OCI-M2 (cell line): ENCODE data around the gene CRACDL.
"Not testable (repeated sequence)": the region's sequence is repeated elsewhere in the genome, so short reads cannot be mapped to it uniquely, and the experiment has no call there.

ENCODE experiments used
- DNase-seq: peaks from one replicate; lab custom pipeline; 2025; ENCODE audit not compliant: unreplicated experiment; lab: John Stamatoyannopoulos, UW

CRACDL gene

DNA sequence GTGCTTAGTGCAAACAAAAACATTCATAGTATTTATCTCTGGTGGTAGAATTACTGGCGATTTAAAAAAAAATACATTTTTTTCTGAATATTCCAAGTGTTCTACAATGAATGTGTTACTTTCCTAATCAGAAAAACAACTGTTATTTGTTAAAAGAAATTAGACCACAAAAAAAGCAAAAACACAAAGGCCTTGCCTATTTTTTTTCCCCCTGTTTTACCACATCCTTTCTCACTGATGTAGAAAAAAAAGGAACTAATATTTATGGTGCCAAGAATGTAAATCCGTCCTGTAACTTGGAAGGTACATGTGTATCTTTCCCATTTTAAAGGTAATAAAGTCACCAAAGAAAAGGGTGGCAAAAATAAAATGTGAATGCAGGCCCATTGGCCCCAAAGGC lies 176.7 kb downstream of the CRACDL start:
- no peak for DNase-seq

DNA sequence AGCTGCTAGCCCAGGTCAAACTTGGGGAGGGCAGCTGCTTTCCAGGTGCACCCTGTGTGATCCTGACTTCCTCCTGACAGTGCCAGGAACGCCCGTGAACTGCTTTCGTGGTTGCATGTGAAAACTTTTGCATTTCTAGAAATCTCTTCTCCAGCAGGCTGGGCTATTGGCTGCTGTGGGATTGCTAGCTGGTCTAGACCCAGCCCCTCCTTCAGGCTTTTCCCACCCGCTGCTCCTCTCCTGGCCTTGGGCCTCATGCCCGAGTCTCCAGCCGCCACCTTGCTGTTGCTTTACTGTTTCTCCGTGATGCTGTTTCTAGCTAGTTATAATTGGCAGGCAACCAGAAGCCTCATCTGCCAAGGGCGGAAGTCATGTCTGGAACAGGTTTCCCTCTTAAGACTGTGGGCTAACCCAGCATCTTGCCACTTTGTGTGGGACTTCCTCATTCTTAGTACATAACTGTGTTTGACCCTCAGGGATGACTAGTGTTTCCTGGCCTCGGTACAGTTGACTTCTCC lies 178.1 kb downstream of the CRACDL start:
- no peak for DNase-seq

DNA sequence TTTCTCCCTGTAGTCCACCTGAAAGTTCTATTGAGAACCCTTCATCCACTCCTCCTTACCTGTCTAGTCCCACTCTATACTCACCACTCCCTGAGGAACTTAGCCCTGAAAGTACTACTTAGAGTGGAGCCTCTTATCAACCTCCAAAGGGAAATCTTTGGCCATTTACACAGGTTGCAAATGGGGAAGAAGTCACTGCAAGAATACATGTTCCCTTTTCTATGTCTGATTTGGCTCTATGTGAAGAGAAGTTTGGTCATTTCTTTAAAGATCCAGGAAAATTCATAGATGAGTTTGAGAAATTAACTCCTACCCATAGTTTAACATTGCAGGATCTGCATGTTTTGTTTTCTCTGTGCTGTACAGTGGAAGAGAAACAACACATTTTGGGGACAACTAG lies 182.2 kb downstream of the CRACDL start:
- no peak for DNase-seq

DNA sequence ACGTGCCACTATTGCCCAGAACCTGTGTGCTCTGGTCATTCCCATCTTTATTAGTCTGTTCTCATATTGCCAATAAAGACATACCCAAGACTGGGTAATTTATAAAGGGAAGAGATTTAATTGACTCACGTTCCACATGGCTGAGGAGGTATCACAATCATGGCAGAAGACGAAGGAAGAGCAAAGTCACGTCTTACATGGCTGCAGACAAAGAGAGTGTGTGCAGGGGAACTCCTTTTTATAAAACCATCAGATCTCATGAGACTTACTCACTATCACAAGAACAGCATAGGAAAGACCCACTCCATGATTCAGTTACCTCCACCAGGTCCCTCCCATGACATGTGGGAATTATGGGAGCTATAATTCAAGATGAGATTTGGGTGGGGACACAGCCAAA lies 183.3 kb downstream of the CRACDL start:
- not testable (repeated sequence) for DNase-seq

DNA sequence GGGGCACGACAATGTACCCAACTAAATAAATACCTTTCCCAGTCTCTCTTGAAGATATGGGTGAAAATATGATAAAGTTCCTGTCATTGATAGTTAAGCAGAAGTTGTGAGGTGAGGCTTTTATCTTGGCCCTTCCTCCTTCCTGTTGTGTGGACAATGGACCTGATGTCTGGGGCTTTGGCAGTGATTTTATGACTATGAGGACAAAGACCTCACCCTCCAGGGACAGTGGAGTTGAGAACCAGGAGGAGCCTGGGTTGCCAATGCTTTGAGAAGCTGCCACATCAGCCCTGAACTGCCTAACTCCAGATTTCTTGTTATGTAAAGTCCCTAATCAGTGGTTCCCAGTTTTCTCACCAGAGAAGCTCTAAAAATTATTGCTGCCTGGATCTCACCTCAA lies 184.3 kb downstream of the CRACDL start:
- no peak for DNase-seq

GRCh38 chr2:98750593-98751282 lies 185.3 kb downstream of the CRACDL start:
- no peak for DNase-seq

DNA sequence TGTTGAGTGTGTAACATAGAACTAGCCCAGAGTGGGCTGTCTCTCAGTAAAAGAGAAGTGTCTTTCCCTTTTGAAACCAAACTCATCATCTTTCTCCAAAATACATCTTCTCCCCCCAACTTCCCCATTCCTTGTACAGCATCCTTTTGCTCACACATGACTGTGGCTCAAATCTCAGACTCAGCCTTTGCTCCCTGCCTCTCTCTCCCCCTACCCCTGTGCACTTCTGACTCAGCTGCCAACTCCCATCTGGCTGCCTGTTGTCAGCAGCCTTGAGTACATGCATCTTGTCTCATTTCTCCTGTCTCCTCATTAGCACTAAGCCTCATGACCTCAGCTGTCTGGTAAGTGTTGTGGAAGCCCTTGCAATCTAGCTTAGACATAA lies 187.0 kb downstream of the CRACDL start:
- no peak for DNase-seq

GRCh38 chr2:98748292-98749065 lies 187.5 kb downstream of the CRACDL start:
- DNase-seq, result no peak

DNA sequence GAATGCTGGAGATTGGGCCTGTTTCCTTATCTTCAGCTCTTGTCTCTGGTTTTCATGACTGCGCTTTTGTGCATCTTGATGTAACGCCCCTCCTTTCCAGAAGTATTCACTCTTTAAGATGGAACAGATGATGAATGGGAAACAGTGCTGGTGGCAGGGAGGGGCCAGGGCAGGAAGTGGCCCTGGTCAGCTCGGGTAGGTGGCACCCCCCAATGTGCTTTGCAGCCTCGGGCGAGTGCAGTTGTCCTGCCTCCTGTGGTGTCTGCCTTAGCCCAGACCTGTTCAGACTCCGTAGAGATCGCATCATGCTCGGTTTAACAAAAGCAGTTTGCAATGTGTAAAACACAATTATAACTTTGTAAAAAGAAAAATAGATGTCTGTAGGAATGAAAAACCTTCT lies 188.1 kb downstream of the CRACDL start:
- DNase-seq, result no peak

GRCh38 chr2:98746426-98746825 lies 189.6 kb downstream of the CRACDL start:
- no peak for DNase-seq

DNA sequence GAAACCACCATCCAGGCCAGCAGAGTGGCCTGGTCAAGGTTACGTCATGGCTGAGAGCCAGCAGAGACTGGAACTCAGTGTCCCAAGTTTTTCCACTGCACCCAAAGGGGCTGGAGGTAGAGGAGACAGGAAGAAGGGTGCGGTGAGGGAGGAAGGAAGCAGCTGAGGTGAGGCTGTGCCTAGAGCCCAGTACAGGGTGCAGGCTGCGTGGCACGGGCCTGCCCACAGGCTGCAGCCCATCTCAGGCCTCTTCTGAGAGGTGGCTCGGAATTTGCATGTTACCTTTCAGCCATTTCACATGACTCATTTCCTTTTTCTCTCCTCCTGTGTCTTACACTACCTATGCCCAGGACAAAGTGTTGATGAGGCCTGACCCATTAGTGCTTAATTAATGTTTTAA lies 191.4 kb downstream of the CRACDL start:
- no peak for DNase-seq
